A673 (cell line): ENCODE measurements around the gene GIT2. TPM values are rescaled to one million over a fixed set of nuclear protein-coding genes. Genes with fewer than 3 reads are reported as not detected.

Experiments
- BruUV-seq: library from RNA; stranded (reverse); fragments of 400-500 nt; replicated peaks from 2 replicates; lab custom pipeline; 2021; lab: Mats Ljungman, UMichigan
- CTCF ChIA-PET: fragments of 300-600 bp; sonication (Branson Sonifier 250); formaldehyde crosslinking; loops from one replicate; lab custom pipeline; 2022; ENCODE audit warnings: antibody characterized with exemption; lab: Charles Lee
- POLR2A ChIA-PET: fragments of 300-600 bp; sonication (Branson Sonifier 250); formaldehyde crosslinking; loops from one replicate; lab custom pipeline; 2022; ENCODE audit warnings: antibody characterized with exemption; ENCODE audit not compliant: low non-redundant PET; lab: Charles Lee
- DNase-seq: peaks from one replicate; pipeline ENCODE4 v3.0.0-alpha.2; 2015; ENCODE audit warnings: low spot score
- H3K27ac ChIP-seq: fragments of 200-600 bp; sonication (generic); 2 replicates; pipeline ENCODE4 v1.5.1; 2016; ENCODE audit warnings: mixed run types, low read depth, mild to moderate bottlenecking, mixed read lengths, antibody characterized with exemption, low read length; ENCODE audit not compliant: poor library complexity, severe bottlenecking
- H3K27me3 ChIP-seq: fragments of 200-600 bp; sonication (generic); replicated peaks from 2 replicates; pipeline ENCODE4 v1.6.1; 2017; ENCODE audit warnings: mixed run types, low read depth, mild to moderate bottlenecking, mixed read lengths, antibody characterized with exemption, low read length; ENCODE audit not compliant: insufficient read depth, poor library complexity
- H3K36me3 ChIP-seq: fragments of 200-600 bp; sonication (generic); 2 replicates; pipeline ENCODE4 v1.6.1; 2016; ENCODE audit warnings: mixed run types, mild to moderate bottlenecking, mixed read lengths, antibody characterized with exemption, low read length; ENCODE audit not compliant: insufficient read depth, poor library complexity, severe bottlenecking
- H3K4me1 ChIP-seq: fragments of 200-600 bp; sonication (generic); 2 replicates; pipeline ENCODE4 v1.6.1; 2017; ENCODE audit warnings: mixed run types, mild to moderate bottlenecking, mixed read lengths, antibody characterized with exemption, low read length; ENCODE audit not compliant: insufficient read depth, poor library complexity, severe bottlenecking
- H3K4me3 ChIP-seq: fragments of 200-600 bp; sonication (generic); 2 replicates; pipeline ENCODE4 v1.5.1; 2016; ENCODE audit warnings: low read depth, mixed run types, mild to moderate bottlenecking, mixed read lengths, low read length; ENCODE audit not compliant: poor library complexity, severe bottlenecking
- H3K9me3 ChIP-seq: fragments of 200-600 bp; sonication (generic); 2 replicates; pipeline ENCODE4 v1.6.1; 2016; ENCODE audit warnings: mixed run types, low read depth, mild to moderate bottlenecking, mixed read lengths, antibody characterized with exemption, low read length; ENCODE audit not compliant: poor library complexity, severe bottlenecking
- CTCF ChIP-seq: fragments of 300-800, 200-600 bp; sonication (generic); conservative IDR thresholded peaks from 2 replicates; pipeline ENCODE4 v1.5.1; 2017; ENCODE audit warnings: low read depth, mild to moderate bottlenecking, antibody characterized with exemption, low read length, moderate library complexity, mixed read lengths
- EZH2 ChIP-seq: fragments of 200-600 bp; sonication (generic); IDR thresholded peaks from 2 replicates; pipeline ENCODE4 v1.6.1; 2017; ENCODE audit warnings: borderline replicate concordance, low read depth, mild to moderate bottlenecking, mixed read lengths, antibody characterized with exemption, low read length; ENCODE audit not compliant: poor library complexity, severe bottlenecking
- intact Hi-C: fragments of 100-400 bp; cut with micrococcal nuclease; formaldehyde crosslinking; loops from one replicate; pipeline ENCODE4 v1.10.0; 2022; ENCODE audit not compliant: unreplicated experiment
- total RNA-seq: library from RNA; stranded (reverse); gene quantifications from 2 replicates; pipeline ENCODE4 v1.2.3, GENCODE V29; 2021

GIT2 gene
- total RNA-seq, 1 experiment from 2014 or later, result 48.1 TPM

GRCh38 chr12:109995361-109995685, 845 bp downstream of the GIT2 start:
- intact Hi-C loops, result no loop called here
- TF ChIP-seq CTCF (no peak), EZH2 (no peak)
- Histone ChIP-seq H3K4me3 (peak overlapping the region; percentile 83), H3K4me1 (peaks cover 24% of the 10 kb centered on the region), H3K9me3 (no peaks in the 10 kb centered on the region), H3K27me3 (no peaks in the 10 kb centered on the region), H3K27ac (peak overlapping the region; percentile 81), H3K36me3 (no peaks in the 10 kb centered on the region)
- POLR2A ChIA-PET, result no interaction called here
- no peak for DNase-seq
- CTCF ChIA-PET, result no interaction called here
- BruUV-seq, result no TSS peak

GRCh38 chr12:109994401-109995175, 1.6 kb downstream of the GIT2 start:
- TF ChIP-seq CTCF (no peak), EZH2 (no peak)
- CTCF ChIA-PET, result interaction anchor here (0.6 kb wide), 1 partner anchor 229 kb away, joined by 5 read pairs; no protein-coding TSS in a partner anchor
- intact Hi-C loops, result no loop called here
- H3K36me3 ChIP-seq, result peaks cover 2% of the 10 kb centered on the region
- no peaks in the 10 kb centered on the region for H3K27me3 ChIP-seq
- peaks cover 19% of the 10 kb centered on the region for H3K4me1 ChIP-seq
- no peaks in the 10 kb centered on the region for H3K9me3 ChIP-seq
- POLR2A ChIA-PET, result no interaction called here
- H3K27ac ChIP-seq, result peak overlapping the region; percentile 81
- peak overlapping the region; percentile 83 for H3K4me3 ChIP-seq
- BruUV-seq, result TSS peak; percentile 36
- DNase-seq, result peak; percentile 61

DNA sequence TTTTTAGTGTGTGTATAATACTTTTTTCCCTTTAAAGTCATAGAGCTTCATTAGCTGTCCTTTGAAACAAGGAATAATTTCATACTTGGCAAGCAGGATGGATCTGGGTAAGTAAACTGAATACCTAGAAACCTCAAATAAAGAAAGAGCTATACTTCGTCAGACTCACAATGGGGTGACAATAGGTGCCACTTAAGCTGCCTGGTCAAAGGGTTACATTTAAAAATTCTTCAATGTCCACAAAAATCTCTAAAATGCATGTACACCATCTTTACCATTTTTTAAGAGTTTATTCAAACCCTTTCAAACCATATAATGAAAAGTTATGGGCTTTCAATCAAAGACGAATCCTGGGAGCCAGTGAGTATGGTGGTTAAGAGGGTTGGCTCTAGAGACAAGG, 3.1 kb downstream of the GIT2 start:
- no peak overlapping the region for H3K27ac ChIP-seq
- TF ChIP-seq CTCF (no peak), EZH2 (no peak)
- ChIA-PET POLR2A (no interaction called here), CTCF (no interaction called here)
- no peaks in the 10 kb centered on the region for H3K9me3 ChIP-seq
- H3K36me3 ChIP-seq, result peaks cover 6% of the 10 kb centered on the region
- BruUV-seq, result no TSS peak
- peaks cover 11% of the 10 kb centered on the region for H3K4me1 ChIP-seq
- H3K27me3 ChIP-seq, result no peaks in the 10 kb centered on the region
- intact Hi-C loops, result no loop called here
- no peak for DNase-seq
- no peak overlapping the region for H3K4me3 ChIP-seq
